ENCODE results near the gene SLC66A2.

The SLC66A2 gene

GRCh38 chr18:79935499-79935898 lies 16.0 kb downstream of the SLC66A2 start:
- no peak for DNase-seq

- DNase-seq: no peak
Observed at GRCh38 chr18:79935098-79935480, 16.4 kb downstream of the SLC66A2 start.

GRCh38 chr18:79934311-79935097 lies 16.9 kb downstream of the SLC66A2 start:
- DNase-seq: no peak

- DNase-seq: no peak
Observed at GRCh38 chr18:79933765-79934164, 17.7 kb downstream of the SLC66A2 start.

GRCh38 chr18:79932907-79933306 lies 18.5 kb downstream of the SLC66A2 start:
- no peak for DNase-seq

GRCh38 chr18:79931475-79931874 lies 20.0 kb downstream of the SLC66A2 start:
- no peak for DNase-seq

- DNase-seq: no peak
Observed at GRCh38 chr18:79930020-79930642, 21.3 kb downstream of the SLC66A2 start.

- DNase-seq: no peak
Observed at GRCh38 chr18:79928563-79928960, 22.9 kb downstream of the SLC66A2 start.

GRCh38 chr18:79927607-79928562 lies 23.6 kb downstream of the SLC66A2 start:
- no peak for DNase-seq

- DNase-seq: no peak
Observed at GRCh38 chr18:79926715-79927606, 24.5 kb downstream of the SLC66A2 start.

- no peak for DNase-seq
Observed at GRCh38 chr18:79926306-79926705, 25.1 kb downstream of the SLC66A2 start.

- peak; percentile 83 for DNase-seq
Observed at GRCh38 chr18:79924814-79925731, 26.4 kb downstream of the SLC66A2 start.

GRCh38 chr18:79923896-79924585 lies 27.4 kb downstream of the SLC66A2 start:
- DNase-seq: no peak

- DNase-seq: no peak
Observed at GRCh38 chr18:79922971-79923411, 28.5 kb downstream of the SLC66A2 start.

- DNase-seq: no peak
Observed at GRCh38 chr18:79921984-79922965, 29.2 kb downstream of the SLC66A2 start.

- no peak for DNase-seq
Observed at GRCh38 chr18:79919089-79919488, 32.4 kb downstream of the SLC66A2 start.

GRCh38 chr18:79918615-79919011 lies 32.8 kb downstream of the SLC66A2 start:
- no peak for DNase-seq

GRCh38 chr18:79917853-79918614 lies 33.4 kb downstream of the SLC66A2 start:
- no peak for DNase-seq
